Mucosa of descending colon (tissue), 3 donors: ENCODE measurements around the gene CELSR2. TPM values are rescaled to one million over a fixed set of nuclear protein-coding genes. Genes with fewer than 3 reads are reported as not detected.

Source experiments
- ATAC-seq: fragments of 200-7000 bp; cut with Tn5 transposase; one replicate; pipeline ENCODE4 v1.9.1; 2020; ENCODE audit warnings: mild to moderate bottlenecking, moderate library complexity
- DNase-seq, 3 donors: peaks; one replicate each; pipeline ENCODE4 v3.0.0-alpha.2; 2020
- H3K36me3 ChIP-seq: fragments of 200-600 bp; one replicate; pipeline ENCODE4 v1.8.0; 2021; ENCODE audit warnings: low read depth, mild to moderate bottlenecking
- H3K4me1 ChIP-seq: fragments of 200-600 bp; one replicate; pipeline ENCODE4 v1.8.0; 2021; ENCODE audit warnings: low read depth, mild to moderate bottlenecking
- H3K4me3 ChIP-seq: fragments of 200-600 bp; one replicate; pipeline ENCODE4 v1.8.0; 2021; ENCODE audit warnings: mild to moderate bottlenecking
- H3K9me3 ChIP-seq: fragments of 200-600 bp; one replicate; pipeline ENCODE4 v1.8.0; 2021; ENCODE audit warnings: mild to moderate bottlenecking
- CTCF ChIP-seq: fragments of 200-600 bp; IDR thresholded peaks from one replicate; pipeline ENCODE4 v1.8.0; 2022; ENCODE audit warnings: antibody characterized with exemption, mild to moderate bottlenecking
- intact Hi-C, 2 donors: fragments of 100-400 bp; cut with DNase I in 1 of 2; cut with micrococcal nuclease in 1 of 2; formaldehyde crosslinking; loops; one replicate each; pipeline versions ENCODE4 v1.11.0 to v1.11.1; 2022; cut with DNase I, micrococcal nuclease
- total RNA-seq, 3 donors: library from RNA; stranded (reverse); fragmentation: NEBNext Ultra II Directional in 2 of 3; extraction: Animal tissue kit (Norgen Biotek cat#: 25700) in 2 of 3; gene quantifications; one replicate each; pipeline versions ENCODE4 v1.2.1 to v1.2.4, GENCODE V29; 2021 to 2023
- donor health status: DM: no; HTN: no; CAD: no; lungs with moderate emphysema.
- donor health status: DM: no; HTN: no; CAD: no.
- donor health status: DM: no; HTN: yes; CAD: no.

CELSR2 gene
- total RNA-seq, 3 donors from 2014 or later = 2.8 to 14.7 (median 3.2) TPM

- H3K9me3 ChIP-seq = no peaks in the 10 kb centered on the region
- DNase-seq = no peak
- no peak for TF ChIP-seq CTCF
- H3K4me1 ChIP-seq = no peaks in the 10 kb centered on the region
- H3K36me3 ChIP-seq = no peaks in the 10 kb centered on the region
- no peak for ATAC-seq
- H3K4me3 ChIP-seq = no peak overlapping the region
- intact Hi-C loops = no loop called here
These were observed 7.8 kb downstream of the CELSR2 start for GRCh38 chr1:109256971-109257681.

GRCh38 chr1:109257682-109258421, 8.5 kb downstream of the CELSR2 start:
- no peaks in the 10 kb centered on the region for H3K36me3 ChIP-seq
- DNase-seq (no peak), ATAC-seq (no peak)
- H3K9me3 ChIP-seq = no peaks in the 10 kb centered on the region
- intact Hi-C loops = no loop called here
- no peak overlapping the region for H3K4me3 ChIP-seq
- no peak for TF ChIP-seq CTCF
- H3K4me1 ChIP-seq = no peaks in the 10 kb centered on the region

GRCh38 chr1:109258481-109259466, 9.4 kb downstream of the CELSR2 start:
- Histone ChIP-seq H3K4me3 (no peak overlapping the region), H3K4me1 (no peaks in the 10 kb centered on the region), H3K9me3 (no peaks in the 10 kb centered on the region), H3K36me3 (no peaks in the 10 kb centered on the region)
- no peak for TF ChIP-seq CTCF
- ATAC-seq = no peak
- peak in 1 of 3 donors; percentile 44 for DNase-seq
- intact Hi-C loops = no loop called here

- Histone ChIP-seq H3K4me3 (no peak overlapping the region), H3K36me3 (no peaks in the 10 kb centered on the region), H3K4me1 (no peaks in the 10 kb centered on the region), H3K9me3 (no peaks in the 10 kb centered on the region)
- no peak for TF ChIP-seq CTCF
- intact Hi-C loops = loop anchor here in 1 of 2 donors (5.0 kb wide), 1 partner anchor 137 kb away; the partner anchor contains the start of gene SORT1
- ATAC-seq = no peak
- no peak for DNase-seq
These were observed 10.6 kb downstream of the CELSR2 start for GRCh38 chr1:109259674-109260557.
